KOPT-K1 (cell line): ENCODE measurements around the gene AGBL1.

ENCODE experiments used
- H3K27ac ChIP-seq: fragments of 200-600 bp; sonication (generic); 2 replicates; pipeline ENCODE4 v1.5.1; 2016; ENCODE audit warnings: antibody characterized with exemption, mild to moderate bottlenecking, low read depth, low read length; ENCODE audit not compliant: poor library complexity, severe bottlenecking
- H3K36me3 ChIP-seq: fragments of 200-600 bp; sonication (generic); 2 replicates; pipeline ENCODE4 v1.5.1; 2017; ENCODE audit warnings: antibody characterized with exemption, mild to moderate bottlenecking, low read length, moderate library complexity; ENCODE audit not compliant: insufficient read depth
- H3K9me3 ChIP-seq: fragments of 200-600 bp; sonication (generic); 2 replicates; pipeline ENCODE4 v1.5.1; 2017; ENCODE audit warnings: antibody characterized with exemption, low read length, mild to moderate bottlenecking; ENCODE audit not compliant: insufficient read depth, poor library complexity, severe bottlenecking

The AGBL1 gene

GRCh38 chr15:86165265-86166211, 85.9 kb downstream of the AGBL1 start:
- H3K27ac ChIP-seq, result no peak overlapping the region
- no peaks in the 10 kb centered on the region for H3K36me3 ChIP-seq
- no peaks in the 10 kb centered on the region for H3K9me3 ChIP-seq

- Histone ChIP-seq H3K9me3 (no peaks in the 10 kb centered on the region), H3K36me3 (no peaks in the 10 kb centered on the region), H3K27ac (no peak overlapping the region)
Measured at GRCh38 chr15:86167841-86168240, 88.2 kb downstream of the AGBL1 start.

GRCh38 chr15:86178845-86179244, 99.2 kb downstream of the AGBL1 start:
- no peak overlapping the region for H3K27ac ChIP-seq
- peaks cover 4% of the 10 kb centered on the region for H3K9me3 ChIP-seq

GRCh38 chr15:86183596-86184491, 104.2 kb downstream of the AGBL1 start:
- H3K27ac ChIP-seq, result no peak overlapping the region
- H3K36me3 ChIP-seq, result no peaks in the 10 kb centered on the region
- no peaks in the 10 kb centered on the region for H3K9me3 ChIP-seq

More at GRCh38 chr15:86178845-86179244, 99.2 kb downstream of the AGBL1 start:
- no peaks in the 10 kb centered on the region for H3K36me3 ChIP-seq

GRCh38 chr15:86193716-86194380, 114.2 kb downstream of the AGBL1 start:
- H3K9me3 ChIP-seq, result no peaks in the 10 kb centered on the region
- no peak overlapping the region for H3K27ac ChIP-seq
- H3K36me3 ChIP-seq, result no peaks in the 10 kb centered on the region

- Histone ChIP-seq H3K27ac (no peak overlapping the region), H3K9me3 (no peaks in the 10 kb centered on the region), H3K36me3 (no peaks in the 10 kb centered on the region)
Measured at GRCh38 chr15:86197770-86198169, 118.1 kb downstream of the AGBL1 start.

GRCh38 chr15:86199467-86200145, 119.9 kb downstream of the AGBL1 start:
- Histone ChIP-seq H3K27ac (no peak overlapping the region), H3K36me3 (no peaks in the 10 kb centered on the region), H3K9me3 (no peaks in the 10 kb centered on the region)

GRCh38 chr15:86201313-86202008, 121.8 kb downstream of the AGBL1 start:
- no peaks in the 10 kb centered on the region for H3K9me3 ChIP-seq
- no peaks in the 10 kb centered on the region for H3K36me3 ChIP-seq
- H3K27ac ChIP-seq, result no peak overlapping the region

- Histone ChIP-seq H3K36me3 (no peaks in the 10 kb centered on the region), H3K9me3 (no peaks in the 10 kb centered on the region), H3K27ac (no peak overlapping the region)
Measured at GRCh38 chr15:86203462-86203861, 123.8 kb downstream of the AGBL1 start.

GRCh38 chr15:86205096-86205495, 125.4 kb downstream of the AGBL1 start:
- Histone ChIP-seq H3K36me3 (no peaks in the 10 kb centered on the region), H3K9me3 (no peaks in the 10 kb centered on the region), H3K27ac (no peak overlapping the region)

GRCh38 chr15:86213420-86213819, 133.7 kb downstream of the AGBL1 start:
- no peaks in the 10 kb centered on the region for H3K9me3 ChIP-seq

GRCh38 chr15:86213888-86214287, 134.2 kb downstream of the AGBL1 start:
- no peak overlapping the region for H3K27ac ChIP-seq
- H3K9me3 ChIP-seq, result no peaks in the 10 kb centered on the region
- no peaks in the 10 kb centered on the region for H3K36me3 ChIP-seq

More at GRCh38 chr15:86213420-86213819, 133.7 kb downstream of the AGBL1 start:
- H3K27ac ChIP-seq, result no peak overlapping the region
- H3K36me3 ChIP-seq, result no peaks in the 10 kb centered on the region

- no peaks in the 10 kb centered on the region for H3K9me3 ChIP-seq
- no peak overlapping the region for H3K27ac ChIP-seq
- no peaks in the 10 kb centered on the region for H3K36me3 ChIP-seq
Measured at GRCh38 chr15:86221119-86221518, 141.4 kb downstream of the AGBL1 start.

- no peaks in the 10 kb centered on the region for H3K36me3 ChIP-seq
- no peak overlapping the region for H3K27ac ChIP-seq
- no peaks in the 10 kb centered on the region for H3K9me3 ChIP-seq
Measured at GRCh38 chr15:86229306-86229705, 149.6 kb downstream of the AGBL1 start.
